Mammary epithelial cell (primary cell): ENCODE results near the gene ZNF470.

Experiments
- EZH2 ChIP-seq: IDR thresholded peaks from 2 replicates; pipeline ENCODE4 v1.6.1; 2012; ENCODE audit warnings: low read length, inconsistent platforms, borderline replicate concordance
- TF ChIP-seq, protein P1 (sequence below), 2 donors: IDR thresholded peaks in 1 of 2; conservative IDR thresholded peaks in 1 of 2; 2 replicates each; pipeline ENCODE4 v1.5.1; 2011 to 2012; ENCODE audit warnings: inconsistent platforms in 2 of 2, low read length in 2 of 2, mild to moderate bottlenecking in 2 of 2, control low read depth in 1 of 2, low read depth in 1 of 2; ENCODE audit not compliant: insufficient read depth in 1 of 2; ENCODE audit errors: extremely low read depth in 1 of 2

DNA sequence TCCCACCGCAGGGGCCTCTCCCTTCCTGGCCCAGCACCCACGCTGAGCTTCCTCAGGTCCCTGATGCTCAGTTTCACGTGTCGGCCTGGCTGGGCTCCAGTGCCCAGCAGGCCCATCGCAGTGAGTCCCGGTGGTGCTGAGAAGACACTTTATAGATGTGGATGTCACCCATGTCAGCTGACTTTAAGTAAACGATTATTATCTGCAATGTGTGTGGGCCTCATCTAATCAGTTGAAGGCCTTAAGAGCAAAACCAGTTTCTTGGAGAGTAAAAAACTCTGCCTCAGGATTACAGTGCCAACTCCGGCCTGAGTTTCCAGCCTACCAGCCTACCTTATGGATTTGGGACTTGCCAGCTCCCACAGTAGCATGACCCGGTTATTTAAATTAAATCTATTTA lies 58.4 kb downstream of the ZNF470 start:
- TF ChIP-seq, protein P1, sequence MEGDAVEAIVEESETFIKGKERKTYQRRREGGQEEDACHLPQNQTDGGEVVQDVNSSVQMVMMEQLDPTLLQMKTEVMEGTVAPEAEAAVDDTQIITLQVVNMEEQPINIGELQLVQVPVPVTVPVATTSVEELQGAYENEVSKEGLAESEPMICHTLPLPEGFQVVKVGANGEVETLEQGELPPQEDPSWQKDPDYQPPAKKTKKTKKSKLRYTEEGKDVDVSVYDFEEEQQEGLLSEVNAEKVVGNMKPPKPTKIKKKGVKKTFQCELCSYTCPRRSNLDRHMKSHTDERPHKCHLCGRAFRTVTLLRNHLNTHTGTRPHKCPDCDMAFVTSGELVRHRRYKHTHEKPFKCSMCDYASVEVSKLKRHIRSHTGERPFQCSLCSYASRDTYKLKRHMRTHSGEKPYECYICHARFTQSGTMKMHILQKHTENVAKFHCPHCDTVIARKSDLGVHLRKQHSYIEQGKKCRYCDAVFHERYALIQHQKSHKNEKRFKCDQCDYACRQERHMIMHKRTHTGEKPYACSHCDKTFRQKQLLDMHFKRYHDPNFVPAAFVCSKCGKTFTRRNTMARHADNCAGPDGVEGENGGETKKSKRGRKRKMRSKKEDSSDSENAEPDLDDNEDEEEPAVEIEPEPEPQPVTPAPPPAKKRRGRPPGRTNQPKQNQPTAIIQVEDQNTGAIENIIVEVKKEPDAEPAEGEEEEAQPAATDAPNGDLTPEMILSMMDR (conservative IDR thresholded peaks at IDR 0.05 in 1 of 2, IDR thresholded peaks at IDR 0.05 in 1 of 2; ENCODE audit: extremely low read depth in 1 of 2, insufficient read depth in 1 of 2, low read depth in 1 of 2, low read length in 2 of 2): no peak
- TF ChIP-seq EZH2: no peak
